Measurements from ENCODE around the gene ART5.

DNA sequence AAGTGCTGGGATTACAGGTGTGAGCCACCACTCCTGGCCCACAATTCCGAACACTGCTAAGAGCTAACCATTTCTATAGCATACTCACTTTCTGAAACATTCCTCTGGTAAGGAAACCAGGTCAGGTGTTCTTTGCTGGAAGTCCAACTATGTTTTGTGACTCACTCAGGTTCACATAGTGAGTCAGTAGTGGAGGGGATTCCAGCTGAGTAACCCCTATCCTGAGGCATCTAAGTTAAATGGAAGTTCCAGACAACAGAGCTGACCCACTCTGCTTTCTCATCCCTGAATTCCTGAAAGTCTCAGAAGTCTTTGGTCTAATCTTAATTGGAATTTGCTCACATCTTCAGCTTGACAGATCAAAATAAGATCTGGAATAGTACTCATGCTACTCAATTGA is 32.4 kb upstream of the ART5 start:
- no peak for TF ChIP-seq POLR2A (IDR thresholded peaks at IDR 0.05)
- TF ChIP-seq CTCF (IDR thresholded peaks at IDR 0.05) = no peak
- TF ChIP-seq EP300 (IDR thresholded peaks at IDR 0.05) = no peak

All from ovary (tissue), 3 donors.